HG02870 (cell line): ENCODE data around the gene KDM2A.
"Not testable (repeated sequence)": the region's sequence is repeated elsewhere in the genome, so short reads cannot be mapped to it uniquely, and the experiment has no call there.

Source experiments
- ATAC-seq: cut with Tn5 transposase; IDR thresholded peaks from one replicate; pipeline ENCODE4 v1.9.1; 2021; ENCODE audit warnings: mild to moderate bottlenecking, moderate library complexity; ENCODE audit not compliant: unreplicated experiment

Gene KDM2A

GRCh38 chr11:67256477-67257135, 137.5 kb downstream of the KDM2A start:
- no peak for ATAC-seq

- no peak for ATAC-seq
These were observed 141.3 kb downstream of the KDM2A start for GRCh38 chr11:67260406-67260805.

GRCh38 chr11:67260885-67261639, 142.0 kb downstream of the KDM2A start:
- ATAC-seq: not testable (repeated sequence)

- no peak for ATAC-seq
These were observed 142.5 kb downstream of the KDM2A start for GRCh38 chr11:67261640-67261945.

- ATAC-seq: no peak
These were observed 143.1 kb downstream of the KDM2A start for GRCh38 chr11:67261946-67262681.

- no peak for ATAC-seq
These were observed 143.9 kb downstream of the KDM2A start for GRCh38 chr11:67262731-67263675.

- ATAC-seq: no peak
These were observed 145.2 kb downstream of the KDM2A start for GRCh38 chr11:67264260-67264659.

GRCh38 chr11:67264877-67265632, 146.0 kb downstream of the KDM2A start:
- no peak for ATAC-seq

- no peak for ATAC-seq
These were observed 146.8 kb downstream of the KDM2A start for GRCh38 chr11:67265633-67266448.

GRCh38 chr11:67266449-67267187, 147.6 kb downstream of the KDM2A start, which contains the start of gene GRK2:
TSS of gene GRK2 (plus strand) at chr11:67266473. CDS start at chr11:67266700, 227 bp downstream.
- no peak for ATAC-seq

- no peak for ATAC-seq
These were observed 148.4 kb downstream of the KDM2A start for GRCh38 chr11:67267188-67268080.

- ATAC-seq: peak; percentile 44
These were observed 149.3 kb downstream of the KDM2A start for GRCh38 chr11:67268081-67268961.

- no peak for ATAC-seq
These were observed 149.9 kb downstream of the KDM2A start for GRCh38 chr11:67268962-67269268.

GRCh38 chr11:67269401-67270255, 150.6 kb downstream of the KDM2A start:
- ATAC-seq: no peak

GRCh38 chr11:67270256-67271204, 151.5 kb downstream of the KDM2A start:
- ATAC-seq: no peak
